Middle frontal gyrus (tissue), 1 donor: ENCODE results near the gene ZNF44.
"Not testable (repeated sequence)": the region's sequence is repeated elsewhere in the genome, so short reads cannot be mapped to it uniquely, and the experiment has no call there.

Experiments used
- DNase-seq: peaks from one replicate; pipeline ENCODE4 v3.0.0-alpha.2; 2015; ENCODE audit warnings: low spot score; ENCODE audit errors: extremely low spot score

Gene ZNF44

GRCh38 chr19:12294249-12295158, at the start of gene ZNF44:
TSS of gene ZNF44 (minus strand) at chr19:12294883. CDS start at chr19:12294694, 189 bp downstream.
- peak; percentile 97 for DNase-seq

DNA sequence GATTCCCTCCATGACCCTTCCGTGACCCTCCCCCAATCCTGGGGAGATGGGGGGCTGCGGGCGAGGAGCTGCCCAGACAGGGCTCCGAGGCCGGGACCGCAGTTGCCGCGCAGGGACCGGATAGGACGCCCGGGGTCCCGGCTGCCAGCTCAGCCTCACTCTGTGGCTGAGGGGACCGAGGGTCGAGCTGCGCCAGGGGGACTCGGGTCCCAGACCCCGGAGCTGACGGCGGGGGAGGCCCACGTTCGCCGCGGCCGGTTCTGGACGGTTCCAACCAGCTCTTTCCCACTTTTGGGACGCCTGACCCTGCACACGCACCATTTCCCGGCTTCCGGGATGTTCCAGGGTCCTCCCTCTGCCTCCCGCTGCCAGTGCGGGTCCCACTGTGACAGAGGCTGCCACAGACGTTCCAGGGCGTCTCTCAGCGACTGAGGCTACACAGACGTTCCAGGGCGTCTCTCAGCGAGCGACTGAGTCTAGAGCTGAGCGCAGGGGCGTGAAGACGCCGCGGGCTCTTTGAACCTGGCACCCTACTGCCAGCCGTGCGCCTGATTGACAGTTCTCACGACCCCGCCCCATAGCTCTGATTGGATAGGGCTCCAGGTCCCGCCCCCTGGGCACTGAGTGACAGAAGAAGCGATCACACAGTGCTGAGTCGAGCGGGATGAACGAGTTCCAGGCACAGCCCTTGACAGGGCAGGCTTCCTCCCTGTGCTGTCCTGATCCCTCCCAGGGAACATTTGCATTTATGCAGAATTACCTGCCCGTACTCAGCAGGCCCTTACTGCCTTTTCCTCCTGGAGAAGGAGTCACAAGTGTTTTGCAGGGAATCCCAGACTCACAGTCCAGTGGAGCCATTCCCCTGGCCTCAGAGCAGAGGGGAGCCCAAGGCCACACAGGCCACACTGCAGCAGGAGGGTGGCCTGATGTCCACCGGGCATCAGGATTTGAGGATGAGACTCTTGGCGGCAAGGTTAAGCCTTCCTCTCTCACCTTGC, 38.8 kb upstream of the ZNF44 start, which contains the start of gene ZNF563:
Gene ZNF563, minus strand, starts transcription at position 472 of the 998 bp plus-strand sequence. Its CDS starts 151 bp downstream, at position 321.
- peak; percentile 93 for DNase-seq

GRCh38 chr19:12331211-12331941, 36.7 kb upstream of the ZNF44 start:
- DNase-seq, result no peak

GRCh38 chr19:12330340-12330739, 35.7 kb upstream of the ZNF44 start:
- DNase-seq, result no peak

DNA sequence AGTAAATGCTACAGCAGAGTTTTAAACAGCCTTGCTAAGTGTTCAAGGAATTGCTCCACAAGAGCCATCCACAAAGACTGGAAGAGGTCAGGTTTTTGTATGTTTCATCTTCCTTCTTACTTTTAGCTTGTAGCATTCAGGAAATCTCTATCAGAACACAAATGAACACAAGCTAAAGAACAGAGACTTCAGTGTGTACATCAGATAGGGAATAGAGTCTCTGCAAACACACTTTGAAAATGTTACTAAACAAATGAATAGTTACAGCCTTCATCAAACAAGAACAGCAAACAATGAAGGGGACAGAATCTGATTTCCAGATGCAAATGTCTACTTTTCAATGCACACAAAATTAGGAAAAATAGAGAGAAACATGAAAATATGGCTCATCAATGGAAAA, 31.0 kb upstream of the ZNF44 start:
- DNase-seq, result no peak

GRCh38 chr19:12318782-12319413, 24.2 kb upstream of the ZNF44 start:
- DNase-seq, result no peak

DNA sequence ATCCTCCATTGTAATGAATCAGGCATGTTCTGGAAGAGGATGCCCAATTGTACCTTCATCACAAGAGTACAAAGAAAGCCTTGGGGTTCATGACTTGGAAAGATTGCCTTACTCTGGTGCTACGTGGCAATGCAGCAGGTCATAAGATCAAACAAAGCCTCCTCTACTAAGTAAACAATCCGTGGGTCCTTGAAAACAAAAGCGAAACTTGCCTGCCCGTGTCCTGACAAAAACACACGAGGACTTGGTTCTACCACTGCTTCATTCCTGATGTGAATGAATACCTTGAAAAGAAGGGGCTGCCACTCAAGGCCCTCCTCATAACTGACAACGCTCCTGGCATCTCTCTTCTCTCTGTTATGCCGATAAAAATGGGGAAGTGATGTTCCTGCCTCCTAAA, 19.9 kb upstream of the ZNF44 start:
- no peak for DNase-seq

- DNase-seq, result not testable (repeated sequence)
These were observed 14.2 kb upstream of the ZNF44 start for GRCh38 chr19:12308891-12309290.

DNA sequence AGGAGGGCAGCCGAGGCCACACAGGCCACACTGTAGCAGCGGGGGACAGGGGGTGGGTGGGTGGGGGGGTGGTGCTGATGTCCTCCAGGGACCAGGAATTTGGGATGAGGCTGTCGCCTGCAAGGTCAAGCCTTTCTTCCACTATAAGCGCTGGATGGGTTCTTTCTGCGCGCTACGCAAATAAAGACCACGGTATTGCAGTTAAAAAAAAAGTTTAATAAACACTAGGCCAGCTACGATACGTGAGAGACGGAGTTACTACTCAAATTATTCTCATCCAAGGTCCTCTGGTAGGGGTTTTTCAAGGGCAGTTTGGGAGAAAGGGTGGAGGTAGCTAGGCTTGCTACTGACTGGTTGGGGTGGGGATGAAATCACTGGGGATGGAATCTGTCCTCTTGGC, 508 bp upstream of the ZNF44 start:
- DNase-seq, result no peak

DNA sequence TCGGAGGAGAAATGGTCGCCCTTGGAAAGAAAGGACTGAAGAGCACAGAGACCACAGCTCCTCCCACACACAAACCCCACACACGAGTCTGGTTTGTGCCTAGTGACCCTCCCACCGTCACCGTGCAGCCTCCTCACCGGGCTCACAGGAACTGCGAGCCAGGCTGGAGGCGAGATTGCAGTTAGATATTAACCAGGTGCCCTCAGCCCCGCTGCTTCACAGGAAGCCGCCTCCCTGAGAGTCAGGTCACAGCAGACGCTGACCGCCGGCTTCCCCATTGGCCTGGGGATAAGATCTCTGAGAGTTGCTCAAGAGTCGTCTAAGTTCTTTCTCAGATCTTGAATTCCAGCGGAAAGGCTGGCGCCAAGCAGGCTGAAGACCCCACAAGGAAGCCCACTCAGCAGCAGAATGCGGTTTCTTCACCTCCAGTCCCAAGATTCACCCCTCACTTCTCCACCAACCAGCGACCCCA, 870 bp downstream of the ZNF44 start:
- DNase-seq, result no peak

GRCh38 chr19:12289790-12290065, 5.0 kb downstream of the ZNF44 start:
- DNase-seq, result no peak

- no peak for DNase-seq
These were observed 6.7 kb downstream of the ZNF44 start for GRCh38 chr19:12287958-12288500.

DNA sequence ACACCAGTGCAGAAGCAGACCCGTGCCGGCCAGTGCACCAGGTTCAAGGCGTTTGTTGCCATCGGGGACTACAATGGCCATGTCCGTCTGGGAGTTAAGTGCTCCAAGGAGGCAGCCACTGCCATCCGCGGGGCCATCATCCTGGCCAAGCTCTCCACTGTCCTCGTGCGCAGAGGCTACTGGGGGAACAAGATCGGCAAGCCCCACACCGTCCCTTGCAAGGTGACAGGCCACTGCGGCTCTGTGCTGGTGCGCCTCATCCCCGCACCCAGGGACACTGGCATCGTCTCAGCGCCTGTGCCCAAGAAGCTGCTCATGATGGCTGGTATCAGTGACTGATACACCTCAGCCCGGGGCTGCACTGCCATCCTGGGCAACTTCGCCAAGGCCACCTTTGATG, 10.1 kb downstream of the ZNF44 start:
- no peak for DNase-seq

DNA sequence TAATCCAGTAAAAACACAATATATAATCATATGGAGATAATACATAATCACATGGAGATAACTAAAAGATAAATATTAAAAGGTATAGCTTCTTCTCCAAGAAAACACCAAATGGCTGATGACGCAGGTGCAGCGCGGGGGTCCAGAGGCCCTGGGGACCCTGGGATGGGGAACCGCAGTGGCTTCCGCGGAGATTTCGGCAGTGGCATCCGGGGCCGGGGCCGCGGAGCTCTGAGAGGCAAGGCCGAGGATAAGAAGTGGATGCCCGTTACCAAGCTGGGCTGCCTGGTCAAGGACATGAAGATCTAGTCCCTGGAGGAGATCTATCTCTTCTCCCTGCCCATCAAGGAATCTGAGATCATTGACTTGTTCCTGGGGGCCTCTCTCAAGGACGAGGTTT, 10.5 kb downstream of the ZNF44 start:
- no peak for DNase-seq

- DNase-seq, result no peak
These were observed 16.0 kb downstream of the ZNF44 start for GRCh38 chr19:12278713-12279112.

DNA sequence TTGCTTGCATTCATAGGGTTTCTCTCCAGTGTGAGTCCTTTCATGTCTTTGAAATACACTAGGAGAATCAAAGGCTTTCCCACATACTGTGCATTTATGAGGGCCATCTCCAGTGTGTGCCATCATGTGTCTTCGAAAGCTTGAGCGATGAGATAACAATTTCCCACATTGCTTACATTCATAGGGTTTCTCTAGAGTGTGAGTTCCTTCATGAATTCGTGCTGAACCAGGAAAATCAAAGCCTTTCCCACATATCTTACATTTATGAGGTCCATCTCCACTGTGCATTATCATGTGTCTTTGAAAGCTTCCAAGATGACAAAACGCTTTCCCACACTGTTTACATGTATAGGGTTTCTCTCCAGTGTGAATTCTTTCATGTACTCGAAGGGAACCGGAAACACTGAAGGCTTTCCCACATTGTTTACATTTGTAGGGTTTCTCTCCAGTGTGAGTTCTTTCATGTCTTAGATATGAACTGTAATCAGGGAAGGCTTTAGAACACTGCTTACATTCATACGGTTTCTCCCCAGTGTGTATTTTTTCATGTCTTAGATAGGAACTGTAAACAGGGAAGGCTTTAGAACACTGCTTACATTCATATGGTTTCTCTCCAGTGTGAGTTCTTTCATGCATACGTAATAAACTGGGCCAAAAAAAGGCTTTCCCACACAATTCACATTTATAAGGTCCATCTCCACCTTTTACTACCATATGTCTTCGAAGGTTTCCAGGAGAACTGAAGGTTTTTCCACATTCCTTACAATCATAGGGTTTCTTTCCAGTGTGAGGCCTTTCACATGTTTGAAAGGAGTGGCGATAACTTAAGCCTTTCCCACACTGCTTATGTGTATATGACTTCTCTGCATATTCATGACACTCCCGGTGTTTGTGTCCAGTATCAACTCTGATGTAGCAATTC, 21.4 kb downstream of the ZNF44 start:
- no peak for DNase-seq

DNA sequence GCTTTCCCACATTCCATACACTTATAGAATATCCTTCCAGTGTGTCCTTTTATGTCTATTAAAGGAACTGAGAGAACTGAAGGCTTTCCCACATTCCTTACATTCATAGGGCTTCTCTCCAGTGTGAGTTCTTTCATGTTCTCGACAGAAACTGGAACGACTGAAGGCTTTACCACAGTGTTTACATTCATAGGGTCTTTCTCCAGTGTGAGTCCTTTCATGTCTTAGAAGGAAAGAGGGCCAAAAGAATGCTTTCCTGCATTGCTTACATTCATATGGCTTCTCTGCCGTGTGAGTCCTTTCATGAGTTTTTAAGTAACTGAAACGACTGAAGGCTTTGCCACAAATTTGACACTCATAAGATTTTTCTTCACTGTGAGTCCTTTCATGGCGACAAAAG, 22.3 kb downstream of the ZNF44 start:
- no peak for DNase-seq

GRCh38 chr19:12270854-12271253, 23.8 kb downstream of the ZNF44 start:
- DNase-seq, result no peak

DNA sequence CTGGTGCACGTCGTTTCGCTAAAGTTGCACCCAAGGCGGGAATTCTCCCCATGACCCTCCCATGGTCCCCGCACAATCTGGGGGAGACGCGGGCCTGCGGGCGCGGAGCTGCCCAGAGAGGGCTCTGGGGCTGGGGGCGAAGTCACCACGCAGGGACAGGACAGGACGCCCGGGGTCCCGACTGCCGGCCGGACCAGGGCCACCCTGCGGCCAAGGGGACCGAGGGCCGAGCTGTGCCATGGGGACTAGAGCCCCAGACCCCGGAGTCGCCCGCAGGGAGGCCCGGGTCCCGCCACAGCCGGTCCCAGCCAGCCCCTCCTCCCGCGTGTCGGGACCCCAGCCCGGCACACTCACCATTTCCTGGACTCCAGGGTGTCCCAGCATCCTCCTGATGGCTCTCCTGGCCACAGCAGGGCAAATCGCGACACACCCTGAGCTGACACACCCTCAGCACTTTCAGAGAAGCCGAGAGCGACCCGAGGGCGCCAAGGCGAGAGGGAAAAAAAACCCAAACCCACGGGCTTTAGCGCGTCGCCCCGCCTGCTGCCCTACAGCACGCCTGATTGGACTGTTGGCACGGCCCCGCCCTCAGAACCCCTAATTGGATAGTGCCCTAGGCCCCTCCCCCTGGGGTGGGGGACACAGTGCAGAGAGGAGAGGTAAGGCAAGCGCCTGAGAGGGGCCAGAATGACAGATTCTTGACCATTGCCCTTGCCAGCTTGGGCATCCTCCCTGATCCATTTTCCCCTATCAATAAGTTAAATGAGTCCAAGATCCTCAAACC, 28.6 kb downstream of the ZNF44 start:
- DNase-seq, result no peak
